HFF-Myc (cell line): ENCODE data around the gene SGPL1.
"Not testable (repeated sequence)": the region's sequence is repeated elsewhere in the genome, so short reads cannot be mapped to it uniquely, and the experiment has no call there.

Source experiments
- DNase-seq: peaks from one replicate; pipeline ENCODE4 v3.0.0-alpha.2; 2011; ENCODE audit warnings: low read depth; ENCODE audit errors: extremely low read depth
- H3K4me3 ChIP-seq: replicated peaks from 2 replicates; pipeline ENCODE4 v1.5.1; 2011; ENCODE audit warnings: low read depth, mild to moderate bottlenecking, control low read depth, low read length
- TF ChIP-seq, protein P1 (sequence below): IDR thresholded peaks from 2 replicates; pipeline ENCODE4 v1.5.1; 2012; ENCODE audit warnings: mild to moderate bottlenecking, low read depth, low read length, control low read depth; ENCODE audit errors: missing control alignments

Gene SGPL1

DNA sequence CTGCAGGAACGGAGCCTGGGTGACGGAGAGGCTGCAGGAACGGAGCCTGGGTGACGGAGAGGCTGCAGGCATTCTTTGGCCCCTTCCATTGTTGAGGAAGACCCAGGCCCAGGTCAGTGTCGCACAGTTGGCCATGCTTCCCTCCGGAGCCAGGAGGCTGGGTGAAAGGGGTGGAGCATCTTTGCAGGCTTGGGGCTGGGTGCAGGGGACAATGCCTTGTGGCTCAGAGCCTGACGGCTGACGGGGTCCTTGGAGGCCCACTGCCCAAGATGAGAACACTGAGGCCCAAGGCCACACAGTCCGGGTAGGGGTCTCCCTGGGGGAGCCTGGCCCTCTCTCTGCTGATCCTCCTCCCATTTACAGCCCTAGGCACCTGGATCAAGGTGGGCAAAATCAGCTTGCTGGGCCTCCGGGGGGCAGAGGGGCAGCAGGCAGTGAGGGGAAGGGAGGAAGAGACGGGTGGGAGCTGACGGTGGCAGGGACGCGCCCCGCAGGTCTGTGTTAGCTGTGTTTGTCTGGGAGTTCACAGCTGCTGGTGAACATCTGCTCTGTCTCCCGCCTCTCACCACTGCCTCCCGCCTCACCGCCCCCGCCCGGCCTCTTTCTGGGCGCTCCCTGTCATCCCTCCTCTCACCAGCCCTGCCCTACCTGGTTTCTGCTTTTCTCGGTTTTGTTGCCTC is 103.2 kb downstream of the SGPL1 start:
- TF ChIP-seq, protein P1, sequence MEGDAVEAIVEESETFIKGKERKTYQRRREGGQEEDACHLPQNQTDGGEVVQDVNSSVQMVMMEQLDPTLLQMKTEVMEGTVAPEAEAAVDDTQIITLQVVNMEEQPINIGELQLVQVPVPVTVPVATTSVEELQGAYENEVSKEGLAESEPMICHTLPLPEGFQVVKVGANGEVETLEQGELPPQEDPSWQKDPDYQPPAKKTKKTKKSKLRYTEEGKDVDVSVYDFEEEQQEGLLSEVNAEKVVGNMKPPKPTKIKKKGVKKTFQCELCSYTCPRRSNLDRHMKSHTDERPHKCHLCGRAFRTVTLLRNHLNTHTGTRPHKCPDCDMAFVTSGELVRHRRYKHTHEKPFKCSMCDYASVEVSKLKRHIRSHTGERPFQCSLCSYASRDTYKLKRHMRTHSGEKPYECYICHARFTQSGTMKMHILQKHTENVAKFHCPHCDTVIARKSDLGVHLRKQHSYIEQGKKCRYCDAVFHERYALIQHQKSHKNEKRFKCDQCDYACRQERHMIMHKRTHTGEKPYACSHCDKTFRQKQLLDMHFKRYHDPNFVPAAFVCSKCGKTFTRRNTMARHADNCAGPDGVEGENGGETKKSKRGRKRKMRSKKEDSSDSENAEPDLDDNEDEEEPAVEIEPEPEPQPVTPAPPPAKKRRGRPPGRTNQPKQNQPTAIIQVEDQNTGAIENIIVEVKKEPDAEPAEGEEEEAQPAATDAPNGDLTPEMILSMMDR = no peak
- H3K4me3 ChIP-seq = no peak overlapping the region
- DNase-seq = no peak

DNA sequence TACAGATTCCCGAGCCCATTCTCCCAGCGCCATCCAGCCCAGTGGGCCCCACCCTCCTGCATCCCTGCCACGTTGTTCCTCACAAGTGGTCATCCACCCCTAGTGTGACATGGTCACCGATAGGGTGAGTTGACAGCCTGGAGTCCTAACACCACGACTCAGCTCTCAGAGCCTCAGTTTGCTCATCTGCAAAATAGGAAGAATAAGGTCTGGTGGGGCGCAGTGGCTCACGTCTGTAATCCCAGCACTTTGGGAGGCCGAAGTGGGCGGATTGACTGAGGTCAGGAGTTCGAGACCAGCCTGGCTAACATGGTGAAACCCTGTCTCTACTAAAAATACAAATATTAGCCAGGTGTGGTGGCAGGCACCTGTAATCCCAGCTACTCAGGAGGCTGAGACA is 104.2 kb downstream of the SGPL1 start:
- DNase-seq, H3K4me3 ChIP-seq: not testable (repeated sequence)

DNA sequence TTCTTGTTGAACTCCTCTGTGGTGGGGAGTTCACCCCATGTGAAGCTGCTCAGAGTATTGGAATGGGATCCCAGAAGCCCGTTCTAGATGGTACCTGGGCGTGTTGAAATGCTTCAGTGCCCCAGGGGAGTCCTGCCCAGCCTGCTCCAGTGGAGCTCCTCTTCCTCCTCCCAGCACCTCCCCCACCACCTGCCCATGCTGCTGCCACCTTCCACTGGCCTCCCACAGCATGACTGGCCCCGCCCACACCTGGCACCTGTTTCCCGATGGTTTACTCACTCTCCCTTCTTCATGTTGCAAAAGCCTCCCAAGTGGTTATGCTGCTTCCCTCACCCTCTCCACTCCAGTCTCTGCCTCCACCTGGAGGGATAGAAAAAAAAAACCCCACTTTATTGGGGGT is 104.8 kb downstream of the SGPL1 start:
- TF ChIP-seq, protein P1 = no peak
- H3K4me3 ChIP-seq = no peak overlapping the region
- no peak for DNase-seq

DNA sequence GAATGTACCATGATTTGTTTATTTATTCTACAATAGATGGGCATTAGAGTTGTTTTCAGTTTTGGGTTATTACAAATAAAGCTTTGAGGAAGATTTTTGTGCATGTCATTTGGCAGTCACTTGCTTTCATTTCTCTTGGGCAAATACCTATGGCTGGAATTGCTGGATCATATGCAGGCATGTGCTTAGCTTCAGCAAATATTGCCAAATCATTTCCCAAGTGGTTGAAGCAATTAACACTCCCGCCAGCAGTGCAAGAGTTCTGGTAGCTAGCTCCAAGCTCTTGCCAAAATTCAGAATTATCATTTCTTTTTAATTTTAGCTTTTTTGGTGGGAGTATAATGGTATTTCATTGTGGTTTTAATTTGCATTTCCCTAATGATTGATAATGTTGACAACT is 105.5 kb downstream of the SGPL1 start:
- DNase-seq = no peak
- H3K4me3 ChIP-seq = no peak overlapping the region
- TF ChIP-seq, protein P1 = no peak

DNA sequence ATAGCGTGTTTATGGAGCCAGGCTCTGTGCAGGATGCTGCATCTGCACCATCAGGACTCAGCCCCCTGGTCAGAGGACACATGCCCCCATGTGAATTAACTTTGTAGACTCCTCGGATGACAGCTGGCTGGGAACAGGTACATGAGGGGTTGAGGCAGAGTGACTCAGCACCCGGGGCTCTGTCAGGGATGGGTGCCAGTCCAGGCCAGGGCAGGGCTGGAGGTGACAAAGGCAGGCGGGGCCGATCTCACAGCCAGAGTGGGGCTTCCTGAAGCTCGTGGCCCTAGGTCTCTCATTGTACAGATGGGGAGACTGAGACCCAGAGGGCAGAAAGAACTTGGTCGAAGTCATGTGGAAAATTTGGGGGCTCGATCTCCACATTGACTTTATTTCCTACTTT is 107.9 kb downstream of the SGPL1 start:
- TF ChIP-seq, protein P1 = no peak
- H3K4me3 ChIP-seq = no peak overlapping the region
- no peak for DNase-seq

DNA sequence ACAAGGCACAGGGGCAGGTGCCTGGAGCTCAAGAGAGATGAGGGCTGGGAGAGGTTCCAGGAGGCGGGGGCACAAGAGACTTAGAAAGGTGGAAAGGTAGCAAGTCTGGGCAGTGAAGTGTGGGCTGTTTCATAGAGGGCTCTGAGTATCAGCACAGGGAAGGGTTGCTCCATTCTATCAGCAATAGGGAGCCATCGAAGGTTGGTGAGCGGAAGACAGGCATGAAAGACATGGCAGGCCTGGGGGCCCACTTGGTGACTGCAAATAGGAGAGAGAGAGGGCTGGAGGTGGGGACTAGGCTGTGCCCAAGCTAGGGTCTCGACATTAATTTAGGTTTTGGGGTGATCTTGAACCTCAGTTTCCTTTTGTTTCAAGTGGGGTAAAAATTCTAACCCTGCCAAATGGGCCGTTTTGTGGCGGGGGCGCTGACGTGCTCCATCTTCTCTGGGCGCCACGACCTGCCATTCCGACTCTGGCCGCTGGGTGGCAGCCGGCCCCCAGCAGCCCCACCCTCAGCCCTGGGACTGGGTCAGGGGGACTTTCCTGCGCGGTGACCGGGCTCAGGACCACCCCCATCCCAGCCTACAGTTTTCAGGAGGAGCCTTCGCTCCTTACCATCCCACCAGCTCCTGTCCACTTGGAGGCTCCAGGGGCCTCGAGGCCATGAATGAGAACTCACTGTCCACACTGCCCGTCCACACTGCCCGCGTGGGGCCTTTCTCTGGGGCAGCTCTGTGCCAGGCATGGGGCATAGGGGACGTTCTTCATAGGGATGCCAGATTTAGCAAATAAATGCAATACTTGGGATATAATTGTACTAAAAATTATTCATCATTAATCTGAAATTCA is 109.9 kb downstream of the SGPL1 start:
- no peak overlapping the region for H3K4me3 ChIP-seq
- TF ChIP-seq, protein P1 = peak; percentile 93
- no peak for DNase-seq

DNA sequence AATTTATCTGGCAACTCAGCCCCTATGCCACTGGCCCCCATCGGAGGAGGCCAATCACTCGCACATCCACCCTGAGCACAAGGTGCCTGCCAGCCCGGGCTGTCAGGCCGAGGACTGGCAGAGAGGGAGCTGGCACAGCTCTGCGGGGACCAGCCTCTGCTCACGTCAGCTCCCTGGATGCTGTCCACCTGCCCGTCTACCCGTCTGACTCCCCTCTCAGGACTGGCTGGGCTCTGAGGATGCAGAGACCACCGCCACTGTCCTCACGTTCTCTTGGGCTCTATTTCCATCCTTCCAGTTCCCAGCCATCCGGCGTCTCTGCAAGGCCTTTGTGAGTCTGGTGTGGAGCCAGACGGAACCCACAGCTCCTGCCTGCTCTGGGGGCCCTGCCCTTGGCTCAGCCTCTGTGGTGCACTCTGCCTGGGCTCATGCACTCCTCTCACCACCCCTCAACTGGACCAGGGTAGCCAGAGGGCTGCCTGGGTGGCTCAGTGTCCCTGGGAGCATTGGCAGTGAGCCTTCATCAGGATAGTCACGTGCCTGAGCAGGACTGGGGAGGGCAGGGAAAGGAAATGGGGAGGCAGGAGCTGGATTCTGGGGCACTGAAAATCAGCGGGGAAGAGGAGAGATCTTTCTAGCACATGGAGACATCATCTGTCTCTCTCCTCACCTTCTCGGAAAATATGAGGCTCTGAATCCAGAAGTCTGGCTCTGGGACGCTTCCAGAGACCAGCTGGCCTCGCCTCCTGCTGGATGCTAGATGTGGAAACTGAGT is 110.7 kb downstream of the SGPL1 start:
- no peak for DNase-seq
- TF ChIP-seq, protein P1 = no peak
- H3K4me3 ChIP-seq = no peak overlapping the region
